Lower leg skin (tissue), 3 donors: Measurements from ENCODE around the gene TNFRSF1A.

Experiments
- POLR2A ChIP-seq, 2 donors: fragments of 450-650 bp; IDR thresholded peaks; one replicate each; pipeline ENCODE4 v1.6.1; 2016 to 2017; ENCODE audit warnings: antibody characterized with exemption in 2 of 2, mild to moderate bottlenecking in 1 of 2, moderate library complexity in 1 of 2
- TF ChIP-seq, protein P1 (sequence below), 3 donors: fragments of 450-650 bp; IDR thresholded peaks; one replicate each; pipeline ENCODE4 v1.5.1; 2016; ENCODE audit warnings: antibody characterized with exemption in 3 of 3, mild to moderate bottlenecking in 3 of 3, moderate library complexity in 2 of 3

DNA sequence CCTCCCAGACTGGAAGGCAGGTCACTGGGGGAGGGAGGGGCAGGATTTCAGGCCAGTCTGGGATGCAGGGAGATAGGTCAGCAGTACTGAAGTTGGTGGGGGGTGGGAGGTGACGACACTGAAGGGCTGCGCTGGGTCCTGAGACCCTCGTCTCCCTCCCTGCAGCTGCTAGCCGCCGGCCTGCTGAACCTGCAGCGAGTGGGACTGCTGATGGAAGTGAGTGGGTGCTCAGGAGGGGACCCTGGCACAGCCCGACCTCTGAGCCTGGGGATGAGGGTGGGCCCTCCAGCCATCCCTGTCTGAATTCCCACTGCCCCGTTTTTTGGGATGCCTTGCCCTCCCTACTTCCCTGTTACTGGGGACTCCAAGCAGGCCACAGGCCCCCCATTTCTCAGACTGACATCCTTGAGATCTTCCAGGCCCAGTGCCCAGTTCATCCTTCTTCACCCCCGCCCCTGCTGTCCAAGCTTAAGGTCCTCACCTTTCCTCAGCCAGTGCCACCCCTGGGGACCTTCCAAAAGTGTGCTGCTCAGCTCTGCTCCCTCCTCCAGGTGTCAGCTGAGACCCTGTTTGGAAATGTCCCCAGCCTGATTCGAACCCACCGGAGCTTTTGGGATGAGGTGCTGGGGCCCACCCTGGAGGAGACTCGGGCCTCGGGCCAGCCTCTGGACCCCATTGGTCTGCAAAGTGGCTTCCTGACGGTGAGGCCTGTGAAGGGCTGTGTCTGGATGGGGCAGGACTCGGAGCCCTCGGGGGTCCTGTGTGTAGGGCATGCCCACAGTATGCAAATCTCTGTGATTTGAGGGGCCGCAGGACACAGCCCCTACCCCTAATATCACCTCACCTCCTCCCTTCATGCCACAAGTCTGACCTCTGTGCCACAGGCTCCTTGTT lies 25.9 kb downstream of the TNFRSF1A start:
- TF ChIP-seq, protein P1, sequence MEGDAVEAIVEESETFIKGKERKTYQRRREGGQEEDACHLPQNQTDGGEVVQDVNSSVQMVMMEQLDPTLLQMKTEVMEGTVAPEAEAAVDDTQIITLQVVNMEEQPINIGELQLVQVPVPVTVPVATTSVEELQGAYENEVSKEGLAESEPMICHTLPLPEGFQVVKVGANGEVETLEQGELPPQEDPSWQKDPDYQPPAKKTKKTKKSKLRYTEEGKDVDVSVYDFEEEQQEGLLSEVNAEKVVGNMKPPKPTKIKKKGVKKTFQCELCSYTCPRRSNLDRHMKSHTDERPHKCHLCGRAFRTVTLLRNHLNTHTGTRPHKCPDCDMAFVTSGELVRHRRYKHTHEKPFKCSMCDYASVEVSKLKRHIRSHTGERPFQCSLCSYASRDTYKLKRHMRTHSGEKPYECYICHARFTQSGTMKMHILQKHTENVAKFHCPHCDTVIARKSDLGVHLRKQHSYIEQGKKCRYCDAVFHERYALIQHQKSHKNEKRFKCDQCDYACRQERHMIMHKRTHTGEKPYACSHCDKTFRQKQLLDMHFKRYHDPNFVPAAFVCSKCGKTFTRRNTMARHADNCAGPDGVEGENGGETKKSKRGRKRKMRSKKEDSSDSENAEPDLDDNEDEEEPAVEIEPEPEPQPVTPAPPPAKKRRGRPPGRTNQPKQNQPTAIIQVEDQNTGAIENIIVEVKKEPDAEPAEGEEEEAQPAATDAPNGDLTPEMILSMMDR (IDR thresholded peaks at IDR 0.05), result no peak
- TF ChIP-seq POLR2A (IDR thresholded peaks at IDR 0.05), result no peak
